Natural killer cell (primary cell): ENCODE results near the gene TMEM266. TPM values are rescaled to one million over a fixed set of nuclear protein-coding genes. Genes with fewer than 3 reads are reported as not detected.
A peak's percentile ranks its signal among the peaks of the same experiment; 100 is the strongest.

Source experiments
- ATAC-seq, 3 donors: fragments of 150-1000 bp in 2 of 3; fragments of 200-7000 bp in 1 of 3; cut with Tn5 transposase; 1 replicate in 1 of 3; 2 replicates in 2 of 3; pipeline ENCODE4 v1.10.0; 2021; ENCODE audit warnings: mild to moderate bottlenecking in 2 of 3, moderate library complexity in 2 of 3
- DNase-seq, 2 donors: peaks; one replicate each; pipeline versions ENCODE4 v3.0.0 to v3.0.0-alpha.2; 2013 to 2021; ENCODE audit warnings: mixed read lengths in 1 of 2
- H3K27ac ChIP-seq: one replicate; pipeline ENCODE4 v1.5.1; 2013; ENCODE audit warnings: mild to moderate bottlenecking, low read length
- H3K27me3 ChIP-seq: one replicate; pipeline ENCODE4 v1.6.1; 2013; ENCODE audit warnings: low read length; ENCODE audit not compliant: control insufficient read depth, insufficient read depth
- H3K36me3 ChIP-seq: one replicate; pipeline ENCODE4 v1.6.1; 2013; ENCODE audit warnings: low read length; ENCODE audit not compliant: control insufficient read depth, insufficient read depth
- H3K4me1 ChIP-seq: one replicate; pipeline ENCODE4 v1.6.1; 2013; ENCODE audit warnings: low read length; ENCODE audit not compliant: control insufficient read depth, insufficient read depth
- H3K4me3 ChIP-seq: one replicate; pipeline ENCODE4 v1.5.1; 2013; ENCODE audit warnings: low read length
- H3K9me3 ChIP-seq: one replicate; pipeline ENCODE4 v1.6.1; 2013; ENCODE audit warnings: low read length; ENCODE audit not compliant: control insufficient read depth, insufficient read depth
- H3K27ac Mint-ChIP-seq, 2 donors: one replicate each; pipeline ENCODE4 v1.8.0; 2022; ENCODE audit warnings: mild to moderate bottlenecking in 2 of 2, mixed read lengths in 2 of 2, moderate library complexity in 1 of 2
- H3K27me3 Mint-ChIP-seq, 2 donors: one replicate each; pipeline ENCODE4 v1.8.0; 2022; ENCODE audit warnings: low read depth in 2 of 2, mixed read lengths in 2 of 2
- H3K36me3 Mint-ChIP-seq: one replicate; pipeline ENCODE4 v1.8.0; 2022; ENCODE audit warnings: mixed read lengths
- H3K4me1 Mint-ChIP-seq, 2 donors: one replicate each; pipeline ENCODE4 v1.8.0; 2022; ENCODE audit warnings: mixed read lengths in 2 of 2
- H3K4me3 Mint-ChIP-seq: one replicate; pipeline ENCODE4 v1.8.0; 2022; ENCODE audit warnings: mild to moderate bottlenecking, moderate library complexity, mixed read lengths
- H3K9me3 Mint-ChIP-seq, 2 donors: one replicate each; pipeline ENCODE4 v1.8.0; 2022; ENCODE audit warnings: mixed read lengths in 2 of 2
- WGBS: methylation state at CpG from one replicate; pipeline ENCODE4 v1.1.7; 2013; ENCODE audit warnings: missing lambda C conversion rate; ENCODE audit not compliant: insufficient coverage; 5-methylcytosine and 5-hydroxymethylcytosine counted together
- intact Hi-C: fragments of 100-400 bp; cut with micrococcal nuclease; formaldehyde crosslinking; loops from one replicate; pipeline ENCODE4 v1.14.2; 2022
- total RNA-seq, 4 donors: library from RNA; stranded (reverse); fragments of 120-200 nt in 1 of 4; gene quantifications; one replicate each; pipeline versions ENCODE4 v1.2.3 to v1.2.4, GENCODE V29; 2013 to 2022
- TF ChIP-seq, protein P1 (sequence below): fragments of 200-600 bp; IDR thresholded peaks from one replicate; pipeline ENCODE4 v1.8.0; 2022; ENCODE audit warnings: antibody characterized with exemption

Gene TMEM266
- total RNA-seq, 3 donors from 2014 or later (not counting 1 experiment from before 2014, with no cell fraction given), result not detected

DNA sequence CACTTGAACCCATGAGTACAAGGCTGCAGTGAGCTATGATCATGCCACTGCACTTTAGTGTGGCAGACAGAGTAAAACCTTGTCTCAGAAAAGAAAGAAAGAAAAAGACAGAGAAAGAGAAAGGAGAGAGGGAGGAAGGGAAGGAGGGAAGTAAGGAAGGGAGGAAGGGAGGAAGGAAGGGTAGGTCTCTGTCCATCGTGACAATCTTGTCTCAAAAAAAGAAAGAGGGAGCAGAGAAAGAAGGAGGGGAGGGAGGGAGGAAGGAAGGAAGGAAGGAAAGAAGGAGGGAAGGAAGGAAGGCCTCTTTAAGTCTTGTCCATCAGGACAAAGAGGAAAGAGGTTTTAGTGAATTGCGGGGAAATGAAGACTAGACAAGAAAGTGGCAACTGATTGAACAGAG is 129.3 kb downstream of the TMEM266 start:
- no peak overlapping the region for H3K27ac Mint-ChIP-seq
- Histone ChIP-seq H3K4me1 (peaks cover 13% of the 10 kb centered on the region), H3K27ac (no peak overlapping the region), H3K4me3 (no peak overlapping the region), H3K36me3 (no peaks in the 10 kb centered on the region), H3K9me3 (no peaks in the 10 kb centered on the region), H3K27me3 (peaks cover 3% of the 10 kb centered on the region)
- WGBS, result 39% methylated on average over 2 of the region's 2 CpGs
- TF ChIP-seq, protein P1, sequence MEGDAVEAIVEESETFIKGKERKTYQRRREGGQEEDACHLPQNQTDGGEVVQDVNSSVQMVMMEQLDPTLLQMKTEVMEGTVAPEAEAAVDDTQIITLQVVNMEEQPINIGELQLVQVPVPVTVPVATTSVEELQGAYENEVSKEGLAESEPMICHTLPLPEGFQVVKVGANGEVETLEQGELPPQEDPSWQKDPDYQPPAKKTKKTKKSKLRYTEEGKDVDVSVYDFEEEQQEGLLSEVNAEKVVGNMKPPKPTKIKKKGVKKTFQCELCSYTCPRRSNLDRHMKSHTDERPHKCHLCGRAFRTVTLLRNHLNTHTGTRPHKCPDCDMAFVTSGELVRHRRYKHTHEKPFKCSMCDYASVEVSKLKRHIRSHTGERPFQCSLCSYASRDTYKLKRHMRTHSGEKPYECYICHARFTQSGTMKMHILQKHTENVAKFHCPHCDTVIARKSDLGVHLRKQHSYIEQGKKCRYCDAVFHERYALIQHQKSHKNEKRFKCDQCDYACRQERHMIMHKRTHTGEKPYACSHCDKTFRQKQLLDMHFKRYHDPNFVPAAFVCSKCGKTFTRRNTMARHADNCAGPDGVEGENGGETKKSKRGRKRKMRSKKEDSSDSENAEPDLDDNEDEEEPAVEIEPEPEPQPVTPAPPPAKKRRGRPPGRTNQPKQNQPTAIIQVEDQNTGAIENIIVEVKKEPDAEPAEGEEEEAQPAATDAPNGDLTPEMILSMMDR, result no peak
- H3K4me3 Mint-ChIP-seq, result no peak overlapping the region
- H3K36me3 Mint-ChIP-seq, result no peaks in the 10 kb centered on the region
- H3K9me3 Mint-ChIP-seq, result no peaks in the 10 kb centered on the region
- peaks cover 10 to 14% of the 10 kb centered on the region in 2 donors for H3K4me1 Mint-ChIP-seq
- intact Hi-C loops, result no loop called here
- ATAC-seq (no peak), DNase-seq (no peak)
- peaks cover 22 to 24% of the 10 kb centered on the region in 2 donors for H3K27me3 Mint-ChIP-seq

DNA sequence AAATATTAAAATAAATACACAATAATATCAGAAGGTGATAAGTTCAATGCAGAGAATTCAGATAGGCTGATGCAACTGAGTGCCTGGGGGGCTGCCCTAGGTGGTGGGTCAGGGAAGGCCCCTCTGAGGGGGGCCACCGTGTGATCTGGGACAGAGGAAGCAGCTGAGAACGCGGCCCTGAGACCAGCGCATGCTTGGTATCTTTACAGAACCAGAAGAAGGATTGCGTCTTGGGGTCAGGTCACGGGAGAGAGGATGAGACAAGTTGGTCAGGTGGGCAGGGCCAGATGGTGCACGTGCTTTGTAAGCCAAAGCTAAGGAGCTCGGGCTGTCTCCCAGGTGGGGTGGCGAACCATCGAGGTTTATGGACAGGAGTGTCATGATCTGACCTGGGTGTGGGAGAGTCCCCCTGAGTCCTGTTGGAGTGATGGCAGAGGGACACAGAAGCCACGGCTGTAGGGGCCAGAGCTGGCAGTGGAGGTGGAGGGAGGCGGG is 130.3 kb downstream of the TMEM266 start:
- intact Hi-C loops, result loop anchor here (2.0 kb wide), 1 partner anchor 651 kb away; no protein-coding TSS in a partner anchor
- H3K27ac ChIP-seq, result no peak overlapping the region
- no peak overlapping the region for H3K4me3 ChIP-seq
- 52% methylated on average over 12 of the region's 12 CpGs for WGBS
- no peaks in the 10 kb centered on the region for H3K9me3 Mint-ChIP-seq
- no peaks in the 10 kb centered on the region for H3K36me3 ChIP-seq
- H3K27me3 Mint-ChIP-seq, result peaks cover 22 to 24% of the 10 kb centered on the region in 2 donors
- TF ChIP-seq, protein P1, result no peak
- no peak overlapping the region for H3K27ac Mint-ChIP-seq
- H3K4me1 Mint-ChIP-seq, result peaks cover 10 to 14% of the 10 kb centered on the region in 2 donors
- peaks cover 3% of the 10 kb centered on the region for H3K27me3 ChIP-seq
- no peak for ATAC-seq
- peak overlapping the region; percentile 45 for H3K4me3 Mint-ChIP-seq
- no peak for DNase-seq
- peaks cover 13% of the 10 kb centered on the region for H3K4me1 ChIP-seq
- H3K36me3 Mint-ChIP-seq, result no peaks in the 10 kb centered on the region
- H3K9me3 ChIP-seq, result no peaks in the 10 kb centered on the region

DNA sequence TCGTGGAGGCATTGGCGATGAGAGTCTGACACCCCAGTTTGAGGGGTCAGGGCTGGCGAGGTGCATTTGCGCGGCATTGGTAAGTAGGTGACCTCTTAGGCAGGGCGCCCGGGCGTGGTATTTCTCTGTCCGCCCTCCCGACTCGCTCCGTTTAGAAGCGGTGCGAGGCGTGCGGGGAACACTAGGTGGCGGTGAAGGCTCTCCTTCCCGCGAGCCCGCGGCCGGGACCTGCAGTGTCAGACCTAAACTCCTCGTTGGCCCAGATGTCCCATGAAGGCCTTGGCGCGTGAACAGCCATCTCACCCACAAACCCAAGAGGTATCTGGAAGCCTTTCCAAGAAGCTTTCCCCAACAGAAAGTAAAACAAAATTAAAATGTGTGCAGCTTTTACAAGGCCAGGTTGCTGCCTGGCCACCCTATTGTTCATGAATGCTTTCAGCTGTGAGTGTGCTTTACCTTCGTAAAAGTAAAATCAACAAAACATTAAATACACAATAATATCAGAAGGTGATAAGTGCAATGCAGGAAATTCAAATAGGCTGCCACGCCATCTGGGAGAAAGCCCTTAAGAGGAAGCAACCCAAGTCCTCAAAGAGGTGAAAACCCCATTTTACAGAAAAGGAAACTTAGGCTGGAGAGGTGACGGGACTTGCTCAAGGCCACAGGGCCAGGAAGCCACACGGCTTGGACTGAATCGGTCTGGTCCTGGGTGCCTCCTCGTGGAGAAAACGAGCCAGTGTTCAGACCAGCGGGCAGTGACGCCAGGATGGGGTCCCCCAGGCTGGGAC is 131.2 kb downstream of the TMEM266 start:
- WGBS, result 9% methylated on average over 33 of the region's 34 CpGs
- H3K4me3 Mint-ChIP-seq, result peak overlapping the region; percentile 13
- TF ChIP-seq, protein P1, result peak; percentile 68
- H3K4me1 Mint-ChIP-seq, result peaks cover 10 to 14% of the 10 kb centered on the region in 2 donors
- ATAC-seq (peak; percentile 79 to 97 (median 96)), DNase-seq (peak; percentile 61 to 74)
- H3K36me3 ChIP-seq, result no peaks in the 10 kb centered on the region
- H3K36me3 Mint-ChIP-seq, result no peaks in the 10 kb centered on the region
- H3K4me3 ChIP-seq, result no peak overlapping the region
- no peak overlapping the region for H3K27ac ChIP-seq
- no peaks in the 10 kb centered on the region for H3K9me3 ChIP-seq
- H3K4me1 ChIP-seq, result peaks cover 13% of the 10 kb centered on the region
- no peak overlapping the region for H3K27ac Mint-ChIP-seq
- intact Hi-C loops, result loop anchor here (2.0 kb wide), 1 partner anchor 650 kb away; no protein-coding TSS in a partner anchor
- H3K9me3 Mint-ChIP-seq, result no peaks in the 10 kb centered on the region
- peaks cover 22 to 24% of the 10 kb centered on the region in 2 donors for H3K27me3 Mint-ChIP-seq
- peaks cover 3% of the 10 kb centered on the region for H3K27me3 ChIP-seq
